Keratinocyte (primary cell): ENCODE results near the gene FBXO42. TPM values are rescaled to one million over a fixed set of nuclear protein-coding genes. Genes with fewer than 3 reads are reported as not detected.
A peak's percentile ranks its signal among the peaks of the same experiment; 100 is the strongest.
"Not testable (repeated sequence)": the region's sequence is repeated elsewhere in the genome, so short reads cannot be mapped to it uniquely, and the experiment has no call there.

Experiments used
- DNase-seq: peaks from one replicate; pipeline ENCODE4 v3.0.0-alpha.2; 2011; ENCODE audit warnings: low read depth, missing footprints, low spot score
- FAIRE-seq: peaks from 2 replicates; lab custom pipeline; 2011; peaks lifted over from hg19 to GRCh38; lab: Jason Lieb, UNC
- H2AFZ ChIP-seq: 2 replicates; pipeline ENCODE4 v1.6.0; 2012; ENCODE audit warnings: low read length, control low read depth, inconsistent platforms; ENCODE audit not compliant: control insufficient read depth
- H3K27ac ChIP-seq: 2 replicates; pipeline ENCODE4 v1.5.1; 2011; ENCODE audit warnings: low read length; ENCODE audit not compliant: control insufficient read depth, insufficient read depth
- H3K27me3 ChIP-seq: 3 replicates; pipeline ENCODE4 v1.6.0; 2011; ENCODE audit warnings: low read length; ENCODE audit not compliant: control insufficient read depth, insufficient read depth; ENCODE audit errors: extremely low read depth
- H3K36me3 ChIP-seq, 2 experiments: 2 replicates in 1 of 2; 3 replicates in 1 of 2; pipeline ENCODE4 v1.5.1; 2011; ENCODE audit warnings: low read length in 2 of 2, mild to moderate bottlenecking in 1 of 2; ENCODE audit not compliant: control insufficient read depth in 2 of 2, insufficient read depth in 2 of 2; ENCODE audit errors: extremely low read depth in 1 of 2
- H3K4me1 ChIP-seq: 3 replicates; pipeline ENCODE4 v1.5.1; 2011; ENCODE audit warnings: low read length; ENCODE audit not compliant: control insufficient read depth, insufficient read depth; ENCODE audit errors: extremely low read depth
- H3K4me2 ChIP-seq: 3 replicates; pipeline ENCODE4 v1.6.0; 2011; ENCODE audit warnings: low read depth, low read length; ENCODE audit not compliant: control insufficient read depth, insufficient read depth; ENCODE audit errors: extremely low read depth
- H3K4me3 ChIP-seq, 3 experiments: fragments of 200-600 bp in 1 of 3; sonication (generic) in 1 of 3; 2 replicates in 2 of 3; 3 replicates in 1 of 3; pipeline ENCODE4 v1.5.1; 2011 to 2016; ENCODE audit warnings: low read length in 3 of 3, mild to moderate bottlenecking in 3 of 3, control low read depth in 2 of 3, inconsistent platforms in 1 of 3, low read depth in 1 of 3, mixed read lengths in 1 of 3, mixed run types in 1 of 3, moderate library complexity in 1 of 3; ENCODE audit not compliant: control insufficient read depth in 2 of 3, insufficient read depth in 2 of 3; ENCODE audit errors: extremely low read depth in 1 of 3
- H3K79me2 ChIP-seq: 2 replicates; pipeline ENCODE4 v1.6.0; 2012; ENCODE audit warnings: low read length; ENCODE audit not compliant: control insufficient read depth, insufficient read depth
- H3K9ac ChIP-seq: 3 replicates; pipeline ENCODE4 v1.6.0; 2011; ENCODE audit warnings: low read length; ENCODE audit not compliant: control insufficient read depth, insufficient read depth; ENCODE audit errors: extremely low read depth
- H3K9me1 ChIP-seq: 3 replicates; pipeline ENCODE4 v1.6.0; 2011; ENCODE audit warnings: low read length; ENCODE audit not compliant: control insufficient read depth, insufficient read depth; ENCODE audit errors: extremely low read depth
- H3K9me3 ChIP-seq: 2 replicates; pipeline ENCODE4 v1.5.1; 2012; ENCODE audit warnings: low read depth, low read length; ENCODE audit not compliant: control insufficient read depth
- H4K20me1 ChIP-seq: 3 replicates; pipeline ENCODE4 v1.6.0; 2011; ENCODE audit warnings: low read length; ENCODE audit not compliant: control insufficient read depth, insufficient read depth; ENCODE audit errors: extremely low read depth
- EZH2 ChIP-seq: IDR thresholded peaks from one replicate; pipeline ENCODE4 v1.6.1; 2012; ENCODE audit warnings: inconsistent platforms, mild to moderate bottlenecking, low read length, moderate library complexity
- dilution Hi-C: fragments of 300-500 bp; cut with MboI; formaldehyde crosslinking; loops from one replicate; pipeline ENCODE4 v1.7.0; 2020; ENCODE audit warnings: low sequenced_read_pairs; ENCODE audit not compliant: extremely low pct_ligation_motif_present
- polyA plus RNA-seq, 5 experiments: library from polyadenylated mRNA; depleted of rRNA in 3 of 5; stranded (reverse) in 3 of 5; stranded (forward) in 1 of 5; unstranded in 1 of 5; fragments of >200 nt; gene quantifications; 1 replicate in 1 of 5; 2 replicates in 3 of 5; 3 replicates in 1 of 5; pipeline versions ENCODE4 v1.2.1 to v1.2.3, GENCODE V29; 2011 to 2012; ENCODE audit warnings: missing spikeins in 2 of 5, low read depth in 1 of 5, low replicate concordance in 1 of 5
- TF ChIP-seq, protein P1 (sequence below), 3 experiments: IDR thresholded peaks in 1 of 3; conservative IDR thresholded peaks in 1 of 3; optimal IDR thresholded peaks in 1 of 3; 2 replicates in 2 of 3; 3 replicates in 1 of 3; pipeline versions ENCODE3 to v1.5.1; 2011; ENCODE audit warnings: low read length in 3 of 3, mild to moderate bottlenecking in 3 of 3, moderate library complexity in 2 of 3, control low read depth in 1 of 3, inconsistent platforms in 1 of 3; ENCODE audit not compliant: insufficient read depth in 2 of 3; ENCODE audit errors: extremely low read depth in 1 of 3

Gene FBXO42
- polyA plus RNA-seq, 1 donor (not counting 4 experiments of a cell fraction or from before 2014, with no cell fraction given) = 14.1 TPM

DNA sequence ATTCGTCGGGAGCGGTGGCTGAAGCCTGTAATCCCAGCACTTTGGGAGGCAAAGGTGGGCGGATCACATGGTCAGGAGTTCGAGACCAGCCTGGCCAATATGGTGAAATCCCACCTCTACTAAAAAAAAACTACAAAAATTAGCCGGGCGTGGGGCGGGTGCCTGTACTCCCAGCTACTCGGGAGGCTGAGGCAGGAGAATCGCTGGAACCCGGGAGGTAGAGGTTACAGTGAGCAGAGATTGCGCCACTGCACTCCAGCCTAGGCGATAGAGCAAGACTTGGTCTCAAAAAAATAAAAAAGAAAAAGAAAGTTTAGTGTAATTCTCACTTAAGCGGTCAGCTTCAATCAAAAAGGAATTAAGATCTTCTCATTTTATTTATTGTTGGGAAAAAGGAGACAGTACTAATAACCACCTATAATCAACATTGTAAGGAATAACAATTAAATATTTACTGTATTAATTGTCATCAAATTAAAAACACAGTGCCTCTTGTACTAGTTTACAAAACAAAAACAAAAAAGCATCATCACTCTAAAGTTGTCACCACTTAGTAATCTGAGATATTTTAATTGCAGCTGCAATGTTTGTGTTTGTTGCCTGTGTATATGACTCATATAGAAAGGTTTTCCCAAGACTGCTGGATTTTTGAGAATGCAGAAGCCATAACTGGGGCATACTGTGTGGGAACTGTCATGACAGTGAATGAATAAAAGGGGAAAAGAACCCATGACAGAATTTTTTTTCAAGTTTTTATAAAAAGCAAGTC, 3.7 kb downstream of the FBXO42 start:
- FAIRE-seq (no peak), DNase-seq (no peak)
- H2AFZ ChIP-seq = no peak overlapping the region
- H3K27ac ChIP-seq = peak overlapping the region; percentile 56
- TF ChIP-seq EZH2 = no peak
- TF ChIP-seq, protein P1, sequence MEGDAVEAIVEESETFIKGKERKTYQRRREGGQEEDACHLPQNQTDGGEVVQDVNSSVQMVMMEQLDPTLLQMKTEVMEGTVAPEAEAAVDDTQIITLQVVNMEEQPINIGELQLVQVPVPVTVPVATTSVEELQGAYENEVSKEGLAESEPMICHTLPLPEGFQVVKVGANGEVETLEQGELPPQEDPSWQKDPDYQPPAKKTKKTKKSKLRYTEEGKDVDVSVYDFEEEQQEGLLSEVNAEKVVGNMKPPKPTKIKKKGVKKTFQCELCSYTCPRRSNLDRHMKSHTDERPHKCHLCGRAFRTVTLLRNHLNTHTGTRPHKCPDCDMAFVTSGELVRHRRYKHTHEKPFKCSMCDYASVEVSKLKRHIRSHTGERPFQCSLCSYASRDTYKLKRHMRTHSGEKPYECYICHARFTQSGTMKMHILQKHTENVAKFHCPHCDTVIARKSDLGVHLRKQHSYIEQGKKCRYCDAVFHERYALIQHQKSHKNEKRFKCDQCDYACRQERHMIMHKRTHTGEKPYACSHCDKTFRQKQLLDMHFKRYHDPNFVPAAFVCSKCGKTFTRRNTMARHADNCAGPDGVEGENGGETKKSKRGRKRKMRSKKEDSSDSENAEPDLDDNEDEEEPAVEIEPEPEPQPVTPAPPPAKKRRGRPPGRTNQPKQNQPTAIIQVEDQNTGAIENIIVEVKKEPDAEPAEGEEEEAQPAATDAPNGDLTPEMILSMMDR (optimal IDR thresholded peaks at IDR 0.05 in 1 of 3, IDR thresholded peaks at IDR 0.05 in 1 of 3, conservative IDR thresholded peaks at IDR 0.05 in 1 of 3; ENCODE audit: extremely low read depth in 1 of 3, insufficient read depth in 2 of 3, low read length in 3 of 3) = no peak
- dilution Hi-C loops = no loop called here
- no peaks in the 10 kb centered on the region for H3K9me3 ChIP-seq
- no peak overlapping the region for H3K4me3 ChIP-seq
- H3K27me3 ChIP-seq = no peaks in the 10 kb centered on the region
- H3K4me2 ChIP-seq = no peak overlapping the region
- H4K20me1 ChIP-seq = no peaks in the 10 kb centered on the region
- H3K79me2 ChIP-seq = peaks cover 76% of the 10 kb centered on the region
- H3K9me1 ChIP-seq = peaks cover 6% of the 10 kb centered on the region
- H3K4me1 ChIP-seq = peaks cover 12% of the 10 kb centered on the region
- H3K9ac ChIP-seq = no peak overlapping the region
- H3K36me3 ChIP-seq = no peaks in the 10 kb centered on the region

DNA sequence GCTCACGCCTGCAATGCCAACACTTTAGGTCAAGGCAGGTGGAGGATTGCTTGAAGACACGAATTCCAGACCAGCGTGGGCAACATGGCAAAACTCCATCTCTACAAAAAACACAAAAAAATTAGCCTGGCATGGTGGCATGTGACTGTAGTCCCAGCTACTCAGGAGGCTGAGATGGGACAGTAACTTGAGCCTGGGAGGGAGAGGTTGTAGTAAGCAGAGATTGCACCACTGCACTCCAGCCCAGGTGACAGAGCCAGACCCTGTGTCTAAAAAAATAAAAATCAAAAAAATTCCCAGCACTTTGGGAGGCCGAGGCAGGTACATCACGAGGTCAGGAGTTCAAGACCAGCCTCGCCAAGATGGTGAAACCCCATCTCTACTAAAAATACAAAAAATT, 9.0 kb downstream of the FBXO42 start:
- dilution Hi-C loops, DNase-seq, H3K4me1 ChIP-seq, H3K36me3 ChIP-seq, H3K27me3 ChIP-seq, H3K4me3 ChIP-seq, H3K4me2 ChIP-seq, H3K9me3 ChIP-seq, FAIRE-seq, H2AFZ ChIP-seq, H3K9ac ChIP-seq, H3K27ac ChIP-seq, H3K9me1 ChIP-seq, H4K20me1 ChIP-seq: not testable (repeated sequence)
- peaks cover 73% of the 10 kb centered on the region for H3K79me2 ChIP-seq
